Testis (tissue), 3 donors: Measurements from ENCODE around the gene WBP2. TPM values are rescaled to one million over a fixed set of nuclear protein-coding genes. Genes with fewer than 3 reads are reported as not detected.
A peak's percentile ranks its signal among the peaks of the same experiment; 100 is the strongest.
"Not testable (repeated sequence)": the region's sequence is repeated elsewhere in the genome, so short reads cannot be mapped to it uniquely, and the experiment has no call there.

ENCODE experiments used
- DNase-seq: peaks from one replicate; pipeline ENCODE4 v3.0.0-alpha.2; 2019
- H3K27ac ChIP-seq, 2 donors: fragments of 200-600 bp; sonication (generic); one replicate each; pipeline ENCODE4 v1.5.1; 2019
- H3K27me3 ChIP-seq: fragments of 200-600 bp; sonication (generic); one replicate; pipeline ENCODE4 v1.5.1; 2019
- H3K36me3 ChIP-seq: fragments of 200-600 bp; sonication (generic); one replicate; pipeline ENCODE4 v1.5.1; 2017; ENCODE audit warnings: low read depth; ENCODE audit errors: missing control alignments
- H3K4me1 ChIP-seq: fragments of 200-600 bp; sonication (generic); one replicate; pipeline ENCODE4 v1.5.1; 2019
- H3K4me3 ChIP-seq, 2 donors: fragments of 200-600 bp; sonication (generic); one replicate each; pipeline ENCODE4 v1.5.1; 2017 to 2019
- H3K9me3 ChIP-seq: fragments of 200-600 bp; sonication (generic); one replicate; pipeline ENCODE4 v1.5.1; 2017
- POLR2A ChIP-seq: fragments of 450-650 bp; IDR thresholded peaks from one replicate; pipeline ENCODE4 v1.6.1; 2017; ENCODE audit warnings: antibody characterized with exemption, mild to moderate bottlenecking, moderate library complexity
- WGBS, 2 donors: methylation state at CpG; one replicate each; pipeline ENCODE4 v1.1.5; 2018; 5-methylcytosine and 5-hydroxymethylcytosine counted together
- intact Hi-C: fragments of 100-400 bp; cut with DNase I; formaldehyde crosslinking; loops from one replicate; pipeline ENCODE4 v1.15.1; 2023; ENCODE audit warnings: low total_unique reads
- polyA plus RNA-seq: library from polyadenylated mRNA; stranded (reverse); fragments of 350-450 nt; fragmentation: Illumina TruSeq; extraction: RNeasy Lipid Tissue Mini Kit (QIAGEN cat#74804); gene quantifications from one replicate; pipeline ENCODE4 v1.2.3, GENCODE V29; 2014; ENCODE audit warnings: low read depth, low replicate concordance; ENCODE audit not compliant: insufficient read depth
- total RNA-seq, 2 donors: library from RNA; depleted of rRNA; stranded (reverse); fragments of >200 nt; gene quantifications; one replicate each; pipeline ENCODE4 v1.2.3, GENCODE V29; 2016
- TF ChIP-seq, protein P1 (sequence below), 3 experiments: fragments of 450-650 bp in 2 of 3; fragments of 200-600 bp in 1 of 3; sonication (generic) in 1 of 3; IDR thresholded peaks; one replicate each; pipeline ENCODE4 v1.5.1; 2016 to 2019; ENCODE audit warnings: antibody characterized with exemption in 3 of 3, mild to moderate bottlenecking in 2 of 3, moderate library complexity in 1 of 3

WBP2 gene
- total and polyA plus RNA-seq, 3 donors from 2014 or later: 96.1 to 217 (median 127) TPM

DNA sequence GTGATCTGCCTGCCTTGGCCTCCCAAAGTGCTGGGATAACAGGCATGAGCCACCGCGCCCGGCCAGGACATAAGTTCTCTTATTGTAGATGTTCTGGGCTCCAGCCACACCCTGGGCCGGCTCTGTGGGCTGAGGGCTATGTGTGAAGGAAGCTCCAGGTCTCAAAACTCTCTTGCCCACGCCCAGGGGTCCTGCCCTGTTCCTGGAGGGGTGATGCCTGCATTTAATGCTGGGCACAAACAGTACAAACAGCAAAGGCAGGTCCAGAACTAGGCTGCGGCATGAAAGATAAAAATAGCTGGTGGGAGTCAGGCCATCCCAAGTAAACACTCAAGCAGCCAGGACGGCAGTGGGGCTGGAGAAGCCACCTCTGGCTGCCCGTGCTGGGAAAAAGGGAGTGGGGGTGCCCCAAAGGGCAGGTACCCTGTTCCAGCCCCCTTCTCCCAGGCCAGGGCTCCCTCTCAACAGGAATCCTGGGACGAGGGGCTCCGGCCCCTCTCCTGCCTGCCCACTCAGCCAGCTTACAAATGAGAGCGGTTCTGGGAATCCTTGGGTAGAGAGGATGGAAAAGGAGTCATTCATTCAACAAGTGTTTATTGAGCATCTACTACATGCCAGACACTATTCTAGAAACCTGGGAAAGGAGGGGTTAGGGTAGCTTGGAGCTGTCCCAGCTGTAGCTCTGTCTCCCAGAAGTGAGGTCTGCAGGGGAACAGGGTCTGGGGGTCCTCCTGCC lies 18.6 kb upstream of the WBP2 start:
- peaks cover 78% of the 10 kb centered on the region for H3K4me1 ChIP-seq

DNA sequence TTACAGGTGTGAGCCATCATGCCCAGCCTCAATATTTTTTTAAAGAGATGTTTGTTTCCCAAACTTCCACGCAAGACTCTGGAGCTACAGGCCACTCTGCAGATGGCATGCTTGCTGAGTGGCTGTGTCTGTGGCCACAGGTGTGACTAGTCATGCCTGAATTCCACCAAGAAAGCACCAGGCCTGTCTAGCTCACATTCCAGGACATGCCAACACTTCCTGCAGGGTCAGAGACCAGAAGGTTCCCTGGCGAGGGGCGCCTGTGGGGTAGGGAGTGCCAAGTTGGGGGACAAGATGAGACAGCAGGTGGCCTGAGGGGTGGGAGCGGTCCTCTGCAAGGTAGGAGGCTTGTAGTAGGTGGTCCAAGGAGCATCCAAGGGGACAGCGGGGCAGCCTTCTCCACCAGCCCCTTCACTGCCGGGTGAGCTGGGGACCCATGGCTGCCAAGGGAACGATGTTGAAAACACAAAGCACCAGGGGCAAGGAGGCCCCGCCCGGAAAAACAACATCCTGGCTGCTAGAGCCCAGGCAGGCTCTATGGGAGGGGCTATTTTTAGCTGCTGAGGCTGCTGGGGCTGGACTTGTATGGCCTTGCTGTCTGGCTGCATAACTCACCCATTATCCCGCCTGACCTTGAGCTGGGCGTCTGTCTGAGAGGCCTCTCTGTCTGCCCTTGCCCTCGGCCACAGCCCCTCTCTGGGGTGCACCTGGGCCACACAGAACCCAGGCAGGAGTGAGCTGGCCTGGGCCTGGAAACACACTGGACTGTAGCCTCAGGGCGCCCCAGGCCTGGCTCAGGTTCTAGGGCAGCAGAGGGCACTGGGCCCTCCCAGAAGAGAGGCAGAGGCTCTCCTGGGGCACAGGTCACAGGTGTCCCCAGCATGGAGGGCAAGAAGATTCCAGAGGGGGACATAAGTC lies 17.6 kb upstream of the WBP2 start:
- Histone ChIP-seq H3K4me1 (peaks cover 80% of the 10 kb centered on the region), H3K27me3 (no peaks in the 10 kb centered on the region), H3K4me3 (no peak overlapping the region), H3K27ac (peak overlapping the region; percentile 90 to 93), H3K9me3 (no peaks in the 10 kb centered on the region), H3K36me3 (no peaks in the 10 kb centered on the region)
- DNase-seq: peak; percentile 92
- intact Hi-C loops: no loop called here
- TF ChIP-seq, protein P1, sequence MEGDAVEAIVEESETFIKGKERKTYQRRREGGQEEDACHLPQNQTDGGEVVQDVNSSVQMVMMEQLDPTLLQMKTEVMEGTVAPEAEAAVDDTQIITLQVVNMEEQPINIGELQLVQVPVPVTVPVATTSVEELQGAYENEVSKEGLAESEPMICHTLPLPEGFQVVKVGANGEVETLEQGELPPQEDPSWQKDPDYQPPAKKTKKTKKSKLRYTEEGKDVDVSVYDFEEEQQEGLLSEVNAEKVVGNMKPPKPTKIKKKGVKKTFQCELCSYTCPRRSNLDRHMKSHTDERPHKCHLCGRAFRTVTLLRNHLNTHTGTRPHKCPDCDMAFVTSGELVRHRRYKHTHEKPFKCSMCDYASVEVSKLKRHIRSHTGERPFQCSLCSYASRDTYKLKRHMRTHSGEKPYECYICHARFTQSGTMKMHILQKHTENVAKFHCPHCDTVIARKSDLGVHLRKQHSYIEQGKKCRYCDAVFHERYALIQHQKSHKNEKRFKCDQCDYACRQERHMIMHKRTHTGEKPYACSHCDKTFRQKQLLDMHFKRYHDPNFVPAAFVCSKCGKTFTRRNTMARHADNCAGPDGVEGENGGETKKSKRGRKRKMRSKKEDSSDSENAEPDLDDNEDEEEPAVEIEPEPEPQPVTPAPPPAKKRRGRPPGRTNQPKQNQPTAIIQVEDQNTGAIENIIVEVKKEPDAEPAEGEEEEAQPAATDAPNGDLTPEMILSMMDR (IDR thresholded peaks at IDR 0.05): no peak
- TF ChIP-seq POLR2A: no peak
- 24 to 31% methylated on average over 7 to 13 of the region's 13 CpGs for WGBS, 2 donors

More for the DNA sequence above, 18.6 kb upstream of the WBP2 start:
- Histone ChIP-seq H3K9me3 (no peaks in the 10 kb centered on the region), H3K27me3 (no peaks in the 10 kb centered on the region), H3K27ac (peak overlapping the region; percentile 90 to 93), H3K36me3 (no peaks in the 10 kb centered on the region), H3K4me3 (no peak overlapping the region)
- 37 to 56% methylated on average over 7 to 11 of the region's 11 CpGs for WGBS, 2 donors
- TF ChIP-seq, protein P1 (IDR thresholded peaks at IDR 0.05): no peak
- no peak for TF ChIP-seq POLR2A
- DNase-seq: peak; percentile 54
- intact Hi-C loops: no loop called here

DNA sequence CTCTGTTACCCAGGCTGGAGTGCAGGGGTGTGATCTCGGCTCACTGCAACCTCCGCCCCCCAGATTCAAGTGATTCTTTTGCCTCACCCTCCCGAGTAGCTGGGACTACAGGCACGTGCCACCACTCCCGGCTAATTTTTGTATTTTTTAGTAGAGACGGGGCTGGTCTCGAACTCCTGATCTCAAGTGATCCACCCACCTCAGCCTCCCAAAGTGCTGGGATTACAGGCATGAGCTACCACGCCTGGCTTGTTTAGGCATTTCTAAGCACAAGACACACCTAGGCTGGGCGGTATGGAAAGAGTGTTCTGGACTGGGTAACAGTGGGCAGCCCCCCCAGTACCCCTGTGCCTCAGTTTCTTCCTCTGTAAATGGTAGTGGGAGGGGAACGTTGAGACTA lies 15.1 kb upstream of the WBP2 start:
- 71 to 73% methylated on average over 10 of the region's 10 CpGs for WGBS, 2 donors
- intact Hi-C loops: not testable (repeated sequence)

DNA sequence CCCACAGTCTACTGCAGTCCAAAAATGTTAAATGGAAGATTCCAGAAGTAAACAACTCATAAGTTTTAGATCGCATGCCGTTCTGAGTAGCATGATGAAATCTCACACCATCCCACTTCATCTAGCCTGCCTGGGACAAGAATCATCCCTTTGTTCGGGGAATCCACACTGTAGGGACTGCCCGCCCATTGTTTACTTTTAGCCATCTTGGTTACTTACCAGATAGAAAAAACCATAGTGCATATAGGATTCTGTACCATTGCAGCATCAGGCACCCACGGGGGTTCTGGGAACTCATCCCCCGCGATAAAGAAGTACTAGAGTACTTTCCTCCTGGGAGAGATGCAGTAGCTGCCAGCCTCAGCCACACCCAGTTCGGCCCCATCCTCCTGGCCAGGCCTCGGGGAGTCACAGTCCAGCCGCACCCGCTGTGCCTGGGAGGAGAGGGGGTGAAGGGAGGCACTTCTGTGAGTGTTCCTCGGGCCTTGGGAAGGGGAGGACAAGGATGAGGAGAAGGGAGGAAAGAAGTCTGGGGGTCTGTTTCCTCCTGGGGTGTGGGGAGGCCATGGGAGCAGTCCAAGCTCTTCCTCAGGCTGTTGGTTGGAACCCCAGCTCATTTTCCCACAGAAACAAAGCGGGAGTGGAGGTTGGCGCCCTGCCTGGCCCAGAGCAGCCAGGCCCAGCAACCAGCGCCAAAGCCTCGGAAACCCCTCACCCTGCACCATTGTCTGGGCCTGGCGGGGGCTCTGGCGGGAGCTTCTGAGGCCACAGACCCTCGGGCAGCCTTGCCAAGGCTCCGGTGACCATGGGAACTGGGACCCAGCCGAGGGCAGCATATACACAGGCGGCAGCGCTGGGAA lies 14.4 kb upstream of the WBP2 start:
- no peak overlapping the region for H3K4me3 ChIP-seq
- peaks cover 59% of the 10 kb centered on the region for H3K4me1 ChIP-seq
- peak overlapping the region; percentile 73 to 90 for H3K27ac ChIP-seq
- WGBS, 2 donors: 47 to 53% methylated on average over 14 to 23 of the region's 23 CpGs
- TF ChIP-seq, protein P1 (IDR thresholded peaks at IDR 0.05): no peak
- TF ChIP-seq POLR2A: no peak
- DNase-seq: peak; percentile 67
- no peaks in the 10 kb centered on the region for H3K27me3 ChIP-seq
- no peaks in the 10 kb centered on the region for H3K36me3 ChIP-seq
- no peaks in the 10 kb centered on the region for H3K9me3 ChIP-seq
- intact Hi-C loops: no loop called here

More for the DNA sequence above, 15.1 kb upstream of the WBP2 start:
- peak overlapping the region; percentile 73 to 90 for H3K27ac ChIP-seq
- not testable (repeated sequence) for H3K4me3 ChIP-seq, H3K27me3 ChIP-seq, DNase-seq, H3K9me3 ChIP-seq, H3K36me3 ChIP-seq
- H3K4me1 ChIP-seq: peaks cover 56% of the 10 kb centered on the region

DNA sequence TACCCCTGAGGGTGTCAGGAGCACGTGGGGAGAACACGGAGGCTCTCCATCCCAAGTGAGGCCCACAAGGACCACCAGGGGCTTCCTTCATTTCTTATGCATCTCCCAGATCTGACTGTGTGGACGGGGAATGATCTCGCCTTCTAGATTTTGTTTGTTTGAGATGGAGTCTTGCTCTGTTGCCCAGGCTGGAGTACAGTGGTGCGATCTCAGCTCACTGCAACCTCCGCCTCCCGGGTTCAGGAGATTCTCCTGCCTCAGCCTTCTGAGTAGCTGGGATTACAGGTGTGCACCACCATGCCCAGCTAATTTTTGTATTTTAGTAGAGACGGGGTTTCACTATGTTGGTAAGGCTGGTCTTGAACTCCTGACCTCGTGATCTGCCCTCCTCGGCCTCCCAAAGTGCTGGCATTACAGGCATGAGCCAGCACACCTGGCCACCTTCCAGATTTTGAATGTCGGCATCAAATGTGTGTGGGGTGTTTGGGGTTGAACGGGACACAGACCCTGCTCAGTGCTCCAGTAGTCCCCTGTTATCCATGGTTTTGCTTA lies 13.7 kb upstream of the WBP2 start:
- WGBS, 2 donors: 89 to 91% methylated on average over 6 to 12 of the region's 12 CpGs
- peaks cover 55% of the 10 kb centered on the region for H3K4me1 ChIP-seq
- H3K4me3 ChIP-seq, H3K27me3 ChIP-seq, H3K9me3 ChIP-seq, H3K36me3 ChIP-seq, intact Hi-C loops, DNase-seq: not testable (repeated sequence)
- peak overlapping the region; percentile 73 to 90 for H3K27ac ChIP-seq

DNA sequence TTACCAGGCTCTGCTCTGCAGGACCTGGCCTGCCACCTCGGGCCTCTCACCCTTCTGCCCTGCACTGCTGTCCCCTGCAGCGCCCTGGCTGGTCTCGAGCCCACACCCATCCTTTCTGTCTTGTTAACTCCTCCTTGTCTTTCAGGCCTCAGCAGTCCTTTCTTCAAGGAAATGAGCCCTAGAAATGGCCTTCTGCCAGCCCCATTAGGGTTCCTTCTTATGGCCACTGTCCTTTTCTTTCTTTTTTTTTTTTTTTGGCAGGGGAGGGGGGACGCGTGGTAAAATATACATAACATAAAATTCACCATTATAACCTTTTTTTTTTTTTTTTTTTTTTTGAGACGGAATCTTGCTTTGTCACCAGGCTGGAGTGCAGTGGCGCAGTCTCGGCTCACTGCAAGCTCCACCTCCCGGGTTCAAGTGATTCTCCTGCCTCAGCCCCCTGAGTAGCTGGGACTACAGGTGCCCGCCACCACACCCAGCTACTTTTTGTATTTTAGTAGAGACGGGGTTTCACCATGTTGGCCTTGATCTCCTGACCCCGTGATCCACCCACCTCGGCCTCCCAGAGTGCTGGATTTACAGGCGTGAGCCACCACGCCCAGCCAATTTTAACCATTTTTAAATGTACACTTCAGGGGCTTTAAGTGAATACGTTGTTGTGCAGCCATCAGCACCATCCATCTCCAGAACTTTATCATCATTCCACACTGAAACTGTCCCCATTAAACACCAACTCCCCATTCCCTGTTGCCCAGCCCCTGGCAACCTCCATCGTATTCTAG lies 10.5 kb upstream of the WBP2 start:
- H3K27me3 ChIP-seq, H3K36me3 ChIP-seq, H3K4me3 ChIP-seq, intact Hi-C loops, H3K9me3 ChIP-seq, DNase-seq: not testable (repeated sequence)
- Histone ChIP-seq H3K27ac (peak overlapping the region in 1 of 2 donors; percentile 30), H3K4me1 (peaks cover 37% of the 10 kb centered on the region)
- WGBS, 2 donors: 81% methylated on average over 17 of the region's 17 CpGs

DNA sequence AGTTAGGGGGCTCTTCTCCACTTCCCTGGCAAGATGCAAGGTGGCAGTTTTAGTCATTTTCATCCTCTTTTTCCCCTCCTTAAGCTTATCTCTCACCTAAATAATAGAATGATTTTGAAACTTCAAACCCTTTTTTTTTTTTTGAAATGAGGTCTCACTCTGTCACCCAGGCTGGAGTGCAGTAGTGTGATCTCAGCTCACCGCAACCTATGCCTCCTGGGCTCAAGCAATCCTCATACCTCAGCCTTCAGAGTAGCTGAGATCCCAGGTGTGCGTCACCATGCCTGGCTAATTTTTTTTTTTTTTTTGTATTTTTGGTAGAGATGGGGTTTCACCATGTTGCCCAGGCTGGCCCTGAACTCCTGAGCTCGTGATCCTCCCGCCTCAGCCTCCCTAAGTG lies 9.8 kb upstream of the WBP2 start:
- Histone ChIP-seq H3K27ac (peak overlapping the region in 1 of 2 donors; percentile 53), H3K4me1 (peaks cover 31% of the 10 kb centered on the region)
- H3K36me3 ChIP-seq, H3K4me3 ChIP-seq, intact Hi-C loops, H3K9me3 ChIP-seq, H3K27me3 ChIP-seq, DNase-seq: not testable (repeated sequence)
- WGBS, 2 donors: 80 to 86% methylated on average over 4 of the region's 4 CpGs
